ENCODE data around the gene ESRRA. TPM values are rescaled to one million over a fixed set of nuclear protein-coding genes. Genes with fewer than 3 reads are reported as not detected.

Gene ESRRA
- total and polyA plus RNA-seq, 2 of the 8 experiments (the other 6 are each of a cell fraction or from before 2014, with no cell fraction given), result 18.2 to 37.0 TPM

DNA sequence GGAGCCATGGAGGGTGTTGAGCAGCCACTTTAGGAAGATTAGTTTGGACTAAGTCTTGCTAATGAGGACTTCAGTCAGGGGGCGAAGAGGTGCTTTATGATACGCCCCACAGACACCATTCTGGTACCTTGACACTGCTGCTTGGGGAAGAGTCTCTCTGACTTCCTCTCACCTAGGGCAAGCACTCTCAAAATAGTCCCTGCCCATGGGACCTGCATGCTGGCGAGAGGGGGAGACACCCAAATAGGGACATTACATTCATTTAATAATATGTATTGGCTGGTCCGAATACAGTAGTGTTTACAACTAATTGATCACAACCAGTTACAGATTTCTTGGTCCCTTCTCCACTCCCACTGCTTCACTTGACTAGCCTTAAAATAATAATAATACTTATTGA, 9.6 kb upstream of the ESRRA start:
- no peak overlapping the region for H4K5ac ChIP-seq (ENCODE audit: insufficient read length, low read depth, low read length)
- H2AK5ac ChIP-seq (ENCODE audit: low read depth, low read length), result no peak overlapping the region
- ChIA-PET CTCF (ENCODE audit: partially characterized antibody) (interaction anchor here (0.7 to 2.6 kb wide), 6 partner anchors 8 to 64 kb away, joined by 3 to 10 read pairs (median 3); partner anchors contain the start of genes BAD, GPR137 and TRMT112), POLR2A (ENCODE audit: partially characterized antibody) (interaction anchor here (0.7 to 1.9 kb wide), 2 partner anchors 11 kb away, joined by 5 to 14 read pairs; partner anchors contain the start of genes BAD and GPR137)
- H3K4ac ChIP-seq (replicated peaks; ENCODE audit: insufficient read length, low read depth, low read length), result no peak overlapping the region
- H2BK15ac ChIP-seq (ENCODE audit: low read length), result no peak overlapping the region
- H3K36me3 ChIP-seq (ENCODE audit: control insufficient read depth in 2 of 4, insufficient read depth in 4 of 4, low read length in 3 of 4), result peaks cover 0 to 9% (median 0%) of the 10 kb centered on the region in 4 experiments; a peak in 1 of 8 replicates
- H2BK5ac ChIP-seq (ENCODE audit: low read depth, low read length), result no peak overlapping the region
- H4K91ac ChIP-seq (replicated peaks; ENCODE audit: insufficient read length, low read length), result no peak overlapping the region
- H3K4me2 ChIP-seq (ENCODE audit: insufficient read depth in 1 of 2, low read depth in 2 of 2, low read length in 2 of 2), result no peak overlapping the region; a peak in 1 of 4 replicates
- H3K56ac ChIP-seq (replicated peaks; ENCODE audit: insufficient read length, low read depth, low read length), result no peak overlapping the region
- H4K20me1 ChIP-seq (replicated peaks in 1 of 2; ENCODE audit: control insufficient read depth in 1 of 2, insufficient read depth in 2 of 2, low read length in 2 of 2), result peaks cover 3 to 19% of the 10 kb centered on the region in 2 experiments
- TF ChIP-seq CTBP2 (IDR thresholded peaks at IDR 0.05; ENCODE audit: borderline replicate concordance, insufficient read depth, insufficient read length, low read length) (no peak), SIX5 (IDR thresholded peaks at IDR 0.05; ENCODE audit: low read depth, low read length) (no peak), NANOG (IDR thresholded peaks at IDR 0.05; ENCODE audit: insufficient read depth, low read depth, low read length, poor library complexity, severe bottlenecking) (no peak), CBX5 (IDR thresholded peaks at IDR 0.05; ENCODE audit: low read depth, low read length) (no peak), KDM4A (IDR thresholded peaks at IDR 0.05; ENCODE audit: low read depth, low read length, severe bottlenecking) (no peak), RFX5 (IDR thresholded peaks at IDR 0.05; ENCODE audit: borderline replicate concordance, low read depth, low read length) (no peak), SIN3A (conservative IDR thresholded peaks at IDR 0.05 in 1 of 2, IDR thresholded peaks at IDR 0.05 in 1 of 2; ENCODE audit: low read depth in 1 of 2, low read length in 2 of 2) (no peak), SP2 (IDR thresholded peaks at IDR 0.05; ENCODE audit: low read length) (no peak)
- TF ChIP-seq, protein P1, sequence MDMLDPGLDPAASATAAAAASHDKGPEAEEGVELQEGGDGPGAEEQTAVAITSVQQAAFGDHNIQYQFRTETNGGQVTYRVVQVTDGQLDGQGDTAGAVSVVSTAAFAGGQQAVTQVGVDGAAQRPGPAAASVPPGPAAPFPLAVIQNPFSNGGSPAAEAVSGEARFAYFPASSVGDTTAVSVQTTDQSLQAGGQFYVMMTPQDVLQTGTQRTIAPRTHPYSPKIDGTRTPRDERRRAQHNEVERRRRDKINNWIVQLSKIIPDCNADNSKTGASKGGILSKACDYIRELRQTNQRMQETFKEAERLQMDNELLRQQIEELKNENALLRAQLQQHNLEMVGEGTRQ (IDR thresholded peaks at IDR 0.05; ENCODE audit: low read length), result no peak
- H3K79me1 ChIP-seq (ENCODE audit: low read depth, low read length), result no peaks in the 10 kb centered on the region
- no peak overlapping the region for H3K27ac ChIP-seq (ENCODE audit: low read depth, low read length)
- no peak overlapping the region for H3K18ac ChIP-seq (ENCODE audit: extremely low read depth, low read length)
- H3K9me3 ChIP-seq (ENCODE audit: insufficient read depth in 2 of 2, low read depth in 1 of 2, low read length in 1 of 2), result no peaks in the 10 kb centered on the region; a peak in 1 of 4 replicates
- no peak overlapping the region for H2BK20ac ChIP-seq (ENCODE audit: low read length)
- DNase-seq (ENCODE audit: low read depth in 1 of 2, low spot score in 2 of 2) (no peak), FAIRE-seq (no peak)
- peaks cover 90 to 100% (median 99%) of the 10 kb centered on the region in 4 experiments for H3K27me3 ChIP-seq (replicated peaks in 1 of 4; ENCODE audit: control insufficient read depth in 3 of 4, extremely low read depth in 1 of 4, insufficient read depth in 3 of 4, low read length in 3 of 4)
- no peak overlapping the region for H2BK12ac ChIP-seq (ENCODE audit: low read depth, low read length)
- no peak overlapping the region for H2BK120ac ChIP-seq (replicated peaks; ENCODE audit: low read depth, low read length)
- H3K23ac ChIP-seq (ENCODE audit: insufficient read length), result no peak overlapping the region
- H3K14ac ChIP-seq (ENCODE audit: insufficient read length), result no peak overlapping the region
- H4K8ac ChIP-seq (ENCODE audit: extremely low read depth, insufficient read depth, low read length), result no peak overlapping the region
- WGBS, 2 experiments (ENCODE audit: extremely low coverage in 1 of 2, insufficient coverage in 1 of 2, insufficient read length in 1 of 2, insufficient replicate concordance in 2 of 2, low coverage in 1 of 2, low lambda C conversion rate in 2 of 2, missing lambda C conversion rate in 1 of 2), result 63% methylated on average over 4 of the region's 4 CpGs; no CpG with 5 or more reads in 1 of the 2 experiments
- H3K79me2 ChIP-seq (ENCODE audit: control insufficient read depth in 1 of 2, insufficient read depth in 2 of 2, low read length in 2 of 2), result no peaks in the 10 kb centered on the region
- peaks cover 0 to 32% (median 16%) of the 10 kb centered on the region in 4 experiments; a peak in 5 of 7 replicates for H3K4me1 ChIP-seq (replicated peaks in 1 of 4; ENCODE audit: control insufficient read depth in 3 of 4, insufficient read depth in 4 of 4, low read length in 3 of 4)
- H2AFZ ChIP-seq (ENCODE audit: low read length), result no peak overlapping the region
- no peak overlapping the region for H3K9ac ChIP-seq (replicated peaks in 1 of 4; ENCODE audit: extremely low read depth in 1 of 4, low read depth in 3 of 4, low read length in 3 of 4)
- no peak overlapping the region for H3K4me3 ChIP-seq (ENCODE audit: extremely low read depth in 1 of 4, insufficient read depth in 2 of 4, low read depth in 3 of 4, low read length in 4 of 4)
- H3K23me2 ChIP-seq (ENCODE audit: low read depth, low read length), result peaks cover 11% of the 10 kb centered on the region; the same call in 1 of the 2 replicates
